NB4 (cell line): Measurements from ENCODE around the gene FLT1.

ENCODE experiments used
- DNase-seq: peaks from one replicate; pipeline ENCODE4 v3.0.0; 2010; ENCODE audit warnings: low read depth
- H3K4me3 ChIP-seq: one replicate; pipeline ENCODE4 v1.5.1; 2011; ENCODE audit warnings: mild to moderate bottlenecking, low read depth, low read length, moderate library complexity
- CTCF ChIP-seq: IDR thresholded peaks from one replicate; pipeline ENCODE4 v1.5.1; 2012; ENCODE audit warnings: low read depth, low read length
- MYC ChIP-seq: IDR thresholded peaks from 2 replicates; pipeline ENCODE4 v1.6.1; 2011; ENCODE audit warnings: low read depth, low read length
- POLR2A ChIP-seq: IDR thresholded peaks from 2 replicates; pipeline ENCODE4 v1.6.1; 2011; ENCODE audit warnings: mild to moderate bottlenecking; ENCODE audit not compliant: insufficient read length; ENCODE audit errors: extremely low read depth
- TF ChIP-seq, protein P1 (sequence below): IDR thresholded peaks from 2 replicates; pipeline ENCODE4 v1.6.1; 2011; ENCODE audit warnings: low read depth, low read length

The FLT1 gene

DNA sequence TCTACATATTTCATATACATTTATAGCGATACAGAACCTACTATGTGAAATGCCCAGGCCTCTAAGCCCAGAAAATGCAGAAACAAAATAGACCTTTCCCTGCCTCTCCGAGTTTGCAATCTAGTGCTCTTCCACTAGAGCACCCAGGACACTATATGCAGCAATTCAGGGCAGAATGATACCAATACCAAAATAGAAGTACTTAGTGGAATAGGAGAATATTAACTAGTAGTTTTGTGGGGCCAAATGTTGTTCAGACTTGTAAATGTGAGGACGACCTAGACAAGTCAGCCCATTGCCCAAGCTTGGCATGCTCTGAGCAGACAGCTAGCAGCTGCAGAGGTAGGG, 35.8 kb upstream of the FLT1 start:
- TF ChIP-seq, protein P1, sequence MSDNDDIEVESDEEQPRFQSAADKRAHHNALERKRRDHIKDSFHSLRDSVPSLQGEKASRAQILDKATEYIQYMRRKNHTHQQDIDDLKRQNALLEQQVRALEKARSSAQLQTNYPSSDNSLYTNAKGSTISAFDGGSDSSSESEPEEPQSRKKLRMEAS: no peak
- TF ChIP-seq POLR2A: no peak
- TF ChIP-seq MYC: no peak
- no peak for TF ChIP-seq CTCF
- no peak for DNase-seq
- peak overlapping the region; percentile 16 for H3K4me3 ChIP-seq

- no peak for TF ChIP-seq CTCF
- no peak for TF ChIP-seq POLR2A
- TF ChIP-seq, protein P1: no peak
- no peak for TF ChIP-seq MYC
- H3K4me3 ChIP-seq: no peak overlapping the region
- peak; percentile 73 for DNase-seq
Measured at GRCh38 chr13:28529836-28530235, 34.9 kb upstream of the FLT1 start.

GRCh38 chr13:28528848-28529247, 33.9 kb upstream of the FLT1 start:
- TF ChIP-seq MYC: no peak
- TF ChIP-seq, protein P1: no peak
- no peak for TF ChIP-seq CTCF
- no peak for TF ChIP-seq POLR2A
- no peak overlapping the region for H3K4me3 ChIP-seq
- no peak for DNase-seq

- DNase-seq: no peak
- TF ChIP-seq, protein P1: no peak
- TF ChIP-seq CTCF (no peak), MYC (no peak), POLR2A (no peak)
- no peak overlapping the region for H3K4me3 ChIP-seq
Measured at GRCh38 chr13:28528388-28528787, 33.5 kb upstream of the FLT1 start.

DNA sequence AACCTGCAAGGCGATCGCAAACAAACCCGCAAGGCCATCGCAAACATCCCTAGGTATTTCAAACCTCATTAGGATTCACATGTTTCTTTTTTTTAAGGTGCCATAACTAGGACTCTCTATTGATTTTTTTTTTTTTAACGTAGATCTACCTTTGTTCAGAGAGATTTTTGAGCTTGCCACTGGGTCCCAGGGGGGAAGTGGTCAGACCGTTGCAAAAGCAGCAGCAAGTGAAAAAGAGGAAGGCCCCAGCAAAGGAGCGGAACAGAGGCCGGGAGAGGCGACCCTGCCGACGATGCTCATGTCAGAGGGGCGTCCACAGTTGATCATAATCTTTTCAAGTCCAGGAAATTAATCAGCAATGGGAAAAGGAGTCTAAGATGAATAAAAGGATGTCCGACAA, 32.7 kb upstream of the FLT1 start:
- peak; percentile 94 for DNase-seq
- H3K4me3 ChIP-seq: no peak overlapping the region
- TF ChIP-seq MYC (no peak), CTCF (no peak), POLR2A (no peak)
- TF ChIP-seq, protein P1: no peak

GRCh38 chr13:28526876-28527275, 31.9 kb upstream of the FLT1 start:
- no peak for DNase-seq
- no peak overlapping the region for H3K4me3 ChIP-seq
- TF ChIP-seq CTCF: no peak
- TF ChIP-seq, protein P1: no peak
- TF ChIP-seq POLR2A: no peak
- no peak for TF ChIP-seq MYC
